Colonic mucosa (tissue), 4 donors: ENCODE data around the gene TEX22. TPM values are rescaled to one million over a fixed set of nuclear protein-coding genes. Genes with fewer than 3 reads are reported as not detected.

Experiments used
- DNase-seq: peaks from one replicate; pipeline ENCODE4 v3.0.0-alpha.2; 2020
- H3K27ac ChIP-seq: fragments of 200-600 bp; one replicate; pipeline ENCODE4 v1.8.0; 2021
- H3K27me3 ChIP-seq: fragments of 200-600 bp; one replicate; pipeline ENCODE4 v1.8.0; 2021
- H3K36me3 ChIP-seq: fragments of 200-600 bp; one replicate; pipeline ENCODE4 v1.8.0; 2021
- H3K4me1 ChIP-seq: fragments of 200-600 bp; one replicate; pipeline ENCODE4 v1.8.0; 2021; ENCODE audit warnings: mild to moderate bottlenecking
- H3K4me3 ChIP-seq: fragments of 200-600 bp; one replicate; pipeline ENCODE4 v1.8.0; 2021
- H3K9ac ChIP-seq, 2 donors: one replicate each; pipeline ENCODE4 v1.7.0; 2013; ENCODE audit warnings: control low read depth in 2 of 2, low read depth in 2 of 2, low read length in 2 of 2
- H3K9me3 ChIP-seq: fragments of 200-600 bp; one replicate; pipeline ENCODE4 v1.8.0; 2021
- CTCF ChIP-seq: fragments of 200-600 bp; IDR thresholded peaks from one replicate; pipeline ENCODE4 v1.8.0; 2022; ENCODE audit warnings: antibody characterized with exemption, mild to moderate bottlenecking
- intact Hi-C: fragments of 100-400 bp; cut with DNase I; formaldehyde crosslinking; loops from one replicate; pipeline ENCODE4 v1.14.1; 2022
- total RNA-seq, 2 donors: library from RNA; stranded (reverse); fragmentation: NEBNext Ultra II Directional in 1 of 2; extraction: Animal tissue kit (Norgen Biotek cat#: 25700) in 1 of 2; gene quantifications; one replicate each; pipeline ENCODE4 v1.2.1, GENCODE V29; 2021
- donor health status: healthy.
- donor health status: DM: no; HTN: no; CAD: no.
- donor health status: DM: no; HTN: no; CAD: no.

Gene TEX22
- total RNA-seq, 2 donors from 2014 or later, result 1.4 to 2.4 TPM

- Histone ChIP-seq H3K4me1 (peaks cover 4% of the 10 kb centered on the region), H3K4me3 (no peak overlapping the region), H3K36me3 (no peaks in the 10 kb centered on the region), H3K9me3 (no peaks in the 10 kb centered on the region), H3K9ac (no peak overlapping the region), H3K27me3 (no peaks in the 10 kb centered on the region), H3K27ac (no peak overlapping the region)
- no peak for DNase-seq
- intact Hi-C loops, result no loop called here
- no peak for TF ChIP-seq CTCF
Measured at GRCh38 chr14:105400016-105400415, 1.7 kb downstream of the TEX22 start.

- no peak for TF ChIP-seq CTCF
- Histone ChIP-seq H3K4me3 (no peak overlapping the region), H3K27ac (no peak overlapping the region), H3K9me3 (no peaks in the 10 kb centered on the region), H3K9ac (no peak overlapping the region), H3K27me3 (no peaks in the 10 kb centered on the region), H3K4me1 (peaks cover 4% of the 10 kb centered on the region), H3K36me3 (no peaks in the 10 kb centered on the region)
- no peak for DNase-seq
- intact Hi-C loops, result no loop called here
Measured at GRCh38 chr14:105401699-105402098, 3.4 kb downstream of the TEX22 start.

- H3K9me3 ChIP-seq, result no peaks in the 10 kb centered on the region
- intact Hi-C loops, result no loop called here
- TF ChIP-seq CTCF, result no peak
- DNase-seq, result no peak
- H3K9ac ChIP-seq, result no peak overlapping the region
- H3K4me3 ChIP-seq, result no peak overlapping the region
- H3K27me3 ChIP-seq, result peaks cover 22% of the 10 kb centered on the region
- no peak overlapping the region for H3K27ac ChIP-seq
- no peaks in the 10 kb centered on the region for H3K36me3 ChIP-seq
- peaks cover 4% of the 10 kb centered on the region for H3K4me1 ChIP-seq
Measured at GRCh38 chr14:105408592-105408991, 10.3 kb downstream of the TEX22 start.

- Histone ChIP-seq H3K4me3 (no peak overlapping the region), H3K27ac (no peak overlapping the region), H3K9me3 (no peaks in the 10 kb centered on the region), H3K36me3 (no peaks in the 10 kb centered on the region), H3K4me1 (peaks cover 4% of the 10 kb centered on the region), H3K27me3 (peaks cover 22% of the 10 kb centered on the region), H3K9ac (no peak overlapping the region)
- no peak for TF ChIP-seq CTCF
- intact Hi-C loops, result no loop called here
- DNase-seq, result no peak
Measured at GRCh38 chr14:105409364-105409763, 11.0 kb downstream of the TEX22 start.

- intact Hi-C loops, result no loop called here
- peak overlapping the region in 1 of 2 donors; percentile 16 for H3K9ac ChIP-seq
- peaks cover 22% of the 10 kb centered on the region for H3K27me3 ChIP-seq
- H3K4me3 ChIP-seq, result no peak overlapping the region
- no peak for TF ChIP-seq CTCF
- H3K27ac ChIP-seq, result no peak overlapping the region
- H3K36me3 ChIP-seq, result no peaks in the 10 kb centered on the region
- no peaks in the 10 kb centered on the region for H3K9me3 ChIP-seq
- peaks cover 4% of the 10 kb centered on the region for H3K4me1 ChIP-seq
- DNase-seq, result no peak
Measured at GRCh38 chr14:105410642-105411016, 12.3 kb downstream of the TEX22 start.
